Measurements from ENCODE around the gene FAM89B.

Gene FAM89B

DNA sequence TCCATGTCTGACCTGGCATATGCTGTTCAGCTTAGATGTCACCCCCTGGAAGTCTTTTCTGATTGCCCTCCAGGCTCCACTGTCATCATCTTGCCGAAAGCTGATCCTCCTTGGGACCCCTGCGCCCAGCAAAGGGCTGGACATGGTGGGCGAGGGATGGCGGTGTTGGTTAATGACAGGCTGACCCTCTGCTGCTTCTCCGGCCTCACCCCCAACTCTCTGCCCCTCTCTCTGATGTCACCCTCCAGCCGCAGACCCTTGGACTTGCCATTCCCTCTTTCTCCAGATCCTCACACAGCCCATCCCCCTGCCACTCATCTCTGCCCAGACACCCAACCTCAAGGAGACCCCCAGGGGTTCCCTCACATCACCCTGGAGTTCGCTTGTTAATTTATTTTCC, 5.8 kb downstream of the FAM89B start:
- no peak for DNase-seq (ENCODE audit: low read depth)
- TF ChIP-seq, protein P1, sequence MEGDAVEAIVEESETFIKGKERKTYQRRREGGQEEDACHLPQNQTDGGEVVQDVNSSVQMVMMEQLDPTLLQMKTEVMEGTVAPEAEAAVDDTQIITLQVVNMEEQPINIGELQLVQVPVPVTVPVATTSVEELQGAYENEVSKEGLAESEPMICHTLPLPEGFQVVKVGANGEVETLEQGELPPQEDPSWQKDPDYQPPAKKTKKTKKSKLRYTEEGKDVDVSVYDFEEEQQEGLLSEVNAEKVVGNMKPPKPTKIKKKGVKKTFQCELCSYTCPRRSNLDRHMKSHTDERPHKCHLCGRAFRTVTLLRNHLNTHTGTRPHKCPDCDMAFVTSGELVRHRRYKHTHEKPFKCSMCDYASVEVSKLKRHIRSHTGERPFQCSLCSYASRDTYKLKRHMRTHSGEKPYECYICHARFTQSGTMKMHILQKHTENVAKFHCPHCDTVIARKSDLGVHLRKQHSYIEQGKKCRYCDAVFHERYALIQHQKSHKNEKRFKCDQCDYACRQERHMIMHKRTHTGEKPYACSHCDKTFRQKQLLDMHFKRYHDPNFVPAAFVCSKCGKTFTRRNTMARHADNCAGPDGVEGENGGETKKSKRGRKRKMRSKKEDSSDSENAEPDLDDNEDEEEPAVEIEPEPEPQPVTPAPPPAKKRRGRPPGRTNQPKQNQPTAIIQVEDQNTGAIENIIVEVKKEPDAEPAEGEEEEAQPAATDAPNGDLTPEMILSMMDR (IDR thresholded peaks at IDR 0.05; ENCODE audit: insufficient read depth, low read depth, low read length, missing control alignments) = no peak
- H3K4me3 ChIP-seq (ENCODE audit: low read length) = no peak overlapping the region

DNA sequence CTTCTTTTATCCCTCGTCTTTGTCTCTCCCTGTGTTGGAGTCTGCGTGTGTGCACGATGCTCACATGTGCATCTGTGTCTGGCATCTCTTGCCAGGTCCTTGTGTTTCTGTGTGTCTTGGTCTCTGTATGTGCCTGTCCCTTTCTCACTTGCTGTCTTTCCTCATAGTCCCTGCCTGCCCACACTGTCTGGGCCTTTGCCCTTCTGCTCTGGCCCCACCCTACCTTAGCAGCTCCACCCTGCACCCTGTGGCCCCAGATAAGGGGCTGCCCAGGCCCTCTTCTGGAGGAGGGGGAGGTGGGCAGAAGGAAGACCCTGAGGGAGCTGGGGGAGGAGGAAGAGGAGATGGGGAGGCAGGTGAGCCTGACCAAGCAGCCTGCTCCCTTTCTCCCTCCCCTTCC, 6.3 kb downstream of the FAM89B start:
- DNase-seq (ENCODE audit: low read depth) = no peak
- no peak overlapping the region for H3K4me3 ChIP-seq (ENCODE audit: low read length)
- TF ChIP-seq, protein P1 (IDR thresholded peaks at IDR 0.05; ENCODE audit: insufficient read depth, low read depth, low read length, missing control alignments) = no peak

DNA sequence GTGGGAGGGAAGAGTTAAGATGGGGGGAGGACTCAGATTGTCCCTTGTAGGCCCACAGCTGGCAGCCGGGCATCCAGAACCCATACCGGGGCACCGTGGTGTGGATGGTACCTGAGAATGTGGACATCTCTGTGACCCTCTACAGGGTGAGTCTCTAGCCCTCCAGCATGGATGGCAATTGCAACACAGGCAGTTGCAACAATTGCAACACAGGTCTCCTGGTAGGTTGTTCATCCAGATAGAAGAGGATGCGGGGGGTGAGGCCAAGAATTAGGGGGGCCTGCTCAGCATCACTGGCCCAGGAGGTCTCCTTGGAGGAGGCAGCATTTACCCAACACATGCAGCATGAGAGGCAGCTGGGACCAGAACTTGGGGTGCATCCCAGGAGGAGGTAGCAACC, 7.0 kb downstream of the FAM89B start:
- TF ChIP-seq, protein P1 (IDR thresholded peaks at IDR 0.05; ENCODE audit: insufficient read depth, low read depth, low read length, missing control alignments) = no peak
- DNase-seq (ENCODE audit: low read depth) = no peak
- no peak overlapping the region for H3K4me3 ChIP-seq (ENCODE audit: low read length)

DNA sequence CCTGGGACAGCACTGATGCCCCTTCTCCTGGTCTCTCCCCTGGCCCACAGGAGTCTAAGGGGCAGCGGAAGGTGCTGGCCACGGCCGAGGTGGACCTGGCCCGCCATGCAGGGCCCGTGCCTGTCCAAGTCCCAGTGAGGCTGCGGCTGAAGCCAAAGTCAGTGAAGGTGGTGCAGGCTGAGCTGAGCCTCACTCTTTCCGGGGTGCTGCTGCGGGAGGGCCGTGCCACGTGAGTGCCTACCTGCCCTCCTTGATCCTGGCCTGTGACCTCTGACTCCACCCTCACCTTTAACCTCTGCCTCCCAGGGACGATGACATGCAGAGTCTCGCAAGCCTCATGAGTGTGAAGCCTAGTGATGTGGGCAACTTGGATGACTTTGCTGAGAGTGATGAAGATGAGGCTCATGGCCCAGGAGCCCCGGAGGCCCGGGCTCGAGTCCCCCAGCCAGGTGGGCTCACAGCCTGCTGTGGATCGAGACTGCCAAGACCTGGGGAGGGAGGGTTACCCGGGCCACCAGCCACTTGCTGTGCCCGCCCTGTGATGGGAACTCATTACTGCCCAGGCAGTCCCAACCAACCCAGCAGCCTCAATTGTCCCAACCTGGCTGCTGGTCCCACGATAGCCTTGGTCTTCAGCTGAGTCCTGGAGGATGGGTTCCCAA, 7.8 kb downstream of the FAM89B start:
- DNase-seq (ENCODE audit: low read depth) = no peak
- TF ChIP-seq, protein P1 (IDR thresholded peaks at IDR 0.05; ENCODE audit: insufficient read depth, low read depth, low read length, missing control alignments) = no peak
- H3K4me3 ChIP-seq (ENCODE audit: low read length) = no peak overlapping the region

DNA sequence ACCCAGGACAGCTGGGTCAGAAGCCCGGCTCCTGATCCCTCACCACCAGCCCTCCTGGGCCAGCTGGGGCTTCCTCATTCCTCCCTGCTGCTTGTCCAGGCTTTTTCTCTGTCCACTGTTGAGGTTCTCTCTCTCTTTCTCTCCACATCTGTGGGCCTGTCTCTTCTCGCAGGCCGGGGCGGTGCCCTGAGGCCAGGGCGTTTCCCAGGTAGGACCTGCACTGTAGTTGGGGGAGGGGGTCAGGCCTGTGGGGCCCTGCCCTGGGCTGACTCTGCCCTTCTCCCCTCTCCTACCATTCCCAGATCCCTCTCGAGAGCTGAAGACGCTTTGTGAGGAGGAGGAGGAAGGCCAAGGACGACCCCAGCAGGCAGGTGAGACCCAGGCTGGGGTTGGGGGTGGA, 8.4 kb downstream of the FAM89B start:
- TF ChIP-seq, protein P1 (IDR thresholded peaks at IDR 0.05; ENCODE audit: insufficient read depth, low read depth, low read length, missing control alignments) = no peak
- H3K4me3 ChIP-seq (ENCODE audit: low read length) = no peak overlapping the region
- no peak for DNase-seq (ENCODE audit: low read depth)

DNA sequence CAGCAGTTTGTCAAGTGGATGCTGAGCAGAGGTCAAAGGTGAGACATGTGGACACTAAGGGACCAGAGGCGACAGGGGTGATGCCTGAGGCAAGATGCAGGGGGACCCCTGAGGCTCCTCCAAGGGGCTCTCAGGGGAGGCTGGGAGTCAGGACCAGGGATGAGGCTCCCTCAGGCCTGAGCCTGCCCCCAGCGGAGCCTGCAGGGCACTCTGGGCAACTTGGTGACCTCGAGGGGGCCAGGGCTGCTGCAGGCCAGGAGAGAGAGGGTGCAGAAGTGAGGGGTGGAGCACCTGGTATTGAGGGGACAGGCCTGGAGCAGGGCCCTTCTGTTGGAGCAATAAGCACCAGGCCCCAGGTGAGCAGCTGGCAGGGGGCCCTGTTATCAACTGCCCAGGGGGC, 9.6 kb downstream of the FAM89B start:
- TF ChIP-seq, protein P1 (IDR thresholded peaks at IDR 0.05; ENCODE audit: insufficient read depth, low read depth, low read length, missing control alignments) = no peak
- no peak overlapping the region for H3K4me3 ChIP-seq (ENCODE audit: low read length)
- no peak for DNase-seq (ENCODE audit: low read depth)

DNA sequence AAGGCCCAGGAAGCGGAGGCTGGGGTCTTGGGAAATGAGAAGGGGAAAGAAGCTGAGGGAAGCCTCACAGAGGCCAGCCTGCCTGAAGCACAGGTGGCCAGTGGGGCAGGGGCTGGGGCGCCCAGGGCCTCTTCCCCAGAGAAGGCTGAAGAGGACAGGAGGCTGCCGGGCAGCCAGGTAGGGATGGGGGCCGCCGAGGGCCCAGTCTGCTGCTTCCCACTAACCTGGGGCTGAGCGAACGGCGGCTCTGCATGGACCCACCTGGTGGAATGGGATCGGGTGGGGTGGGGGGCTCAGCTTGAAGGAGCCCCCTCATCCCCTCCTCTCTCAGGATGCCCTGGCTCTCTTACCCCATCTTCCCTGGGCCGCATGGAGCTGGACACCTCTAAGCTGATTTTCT, 11.3 kb downstream of the FAM89B start:
- no peak for DNase-seq (ENCODE audit: low read depth)
- TF ChIP-seq, protein P1 (IDR thresholded peaks at IDR 0.05; ENCODE audit: insufficient read depth, low read depth, low read length, missing control alignments) = no peak
- no peak overlapping the region for H3K4me3 ChIP-seq (ENCODE audit: low read length)

Measured in epithelial cell of esophagus (primary cell).